K562 (cell line): ENCODE results near the gene ANO6. TPM values are rescaled to one million over a fixed set of nuclear protein-coding genes. Genes with fewer than 3 reads are reported as not detected.

Experiments used
- ATAC-seq: fragments of 200-7000 bp; cut with Tn5 transposase; 3 replicates; pipeline ENCODE4 v1.9.1; 2020; ENCODE audit warnings: moderate library complexity
- BruUV-seq: library from RNA; stranded (reverse); fragments of 400-500 nt; replicated peaks from 2 replicates; lab custom pipeline; 2021; lab: Mats Ljungman, UMichigan
- CTCF ChIA-PET: fragments of 300-600 bp; formaldehyde crosslinking; extraction: SDS; loops from one replicate; lab custom pipeline; 2021; ENCODE audit warnings: low intra/inter-chr PET ratio; lab: Yijun Ruan, JAX
- POLR2A ChIA-PET: fragments of 300-600, 350-650 bp; sonication (Branson Sonifier 250); formaldehyde crosslinking; extraction: SDS; loops from one replicate; lab custom pipeline; 2021; ENCODE audit warnings: antibody characterized with exemption, inconsistent platforms; lab: Yijun Ruan, JAX
- DNase-seq, 4 experiments: peaks; one replicate each; pipeline versions ENCODE4 v3.0.0 to v3.0.0-alpha.2; 2011 to 2018; ENCODE audit warnings: low spot score in 3 of 4, mixed read lengths in 3 of 4; ENCODE audit errors: extremely low read depth in 1 of 4
- FAIRE-seq: peaks from 2 replicates; lab custom pipeline; 2011; peaks lifted over from hg19 to GRCh38; lab: Jason Lieb, UNC
- H2AFZ ChIP-seq: 2 replicates; pipeline ENCODE4 v1.6.0; 2011; ENCODE audit warnings: low read depth, low read length, control low read depth, inconsistent platforms
- H3K27ac ChIP-seq: fragments of 200-600 bp; 3 replicates; pipeline ENCODE4 v1.8.0; 2011; ENCODE audit warnings: low read depth, mild to moderate bottlenecking, control low read depth, inconsistent platforms, low read length, moderate library complexity, mixed read lengths; ENCODE audit errors: extremely low read depth
- H3K27me3 ChIP-seq, 2 experiments: fragments of 300-600 bp in 1 of 2; 2 replicates in 1 of 2; 3 replicates in 1 of 2; pipeline versions ENCODE4 v1.6.0 to v1.8.0; 2011; ENCODE audit warnings: inconsistent platforms in 2 of 2, low read length in 2 of 2, mild to moderate bottlenecking in 1 of 2, mixed read lengths in 1 of 2, moderate library complexity in 1 of 2; ENCODE audit not compliant: control insufficient read depth in 2 of 2, insufficient read depth in 2 of 2
- H3K36me3 ChIP-seq: fragments of 300-600 bp; 3 replicates; pipeline ENCODE4 v1.8.0; 2011; ENCODE audit warnings: mild to moderate bottlenecking, low read length, inconsistent platforms; ENCODE audit not compliant: control insufficient read depth, insufficient read depth
- H3K4me1 ChIP-seq, 2 experiments: fragments of 200-600 bp in 1 of 2; replicated peaks in 1 of 2; 2 replicates in 1 of 2; 3 replicates in 1 of 2; pipeline versions ENCODE4 v1.5.1 to v1.8.0; 2011; ENCODE audit warnings: inconsistent platforms in 2 of 2, low read length in 2 of 2, mild to moderate bottlenecking in 1 of 2, mixed read lengths in 1 of 2, moderate library complexity in 1 of 2; ENCODE audit not compliant: control insufficient read depth in 2 of 2, insufficient read depth in 2 of 2
- H3K4me2 ChIP-seq: 2 replicates; pipeline ENCODE4 v1.6.1; 2011; ENCODE audit warnings: low read length, control low read depth, inconsistent platforms, mixed read lengths; ENCODE audit not compliant: insufficient read depth
- H3K4me3 ChIP-seq: fragments of 200-600 bp; sonication (generic), shearing (Covaris generic); 2 replicates; pipeline ENCODE4 v1.5.1; 2016; ENCODE audit warnings: control low read depth, inconsistent platforms
- H3K79me2 ChIP-seq: fragments of 200-600 bp; 3 replicates; pipeline ENCODE4 v1.8.0; 2011; ENCODE audit warnings: low read length, inconsistent platforms; ENCODE audit not compliant: control insufficient read depth, insufficient read depth
- H3K9ac ChIP-seq, 2 experiments: 2 replicates each; pipeline versions ENCODE4 v1.6.0 to v1.6.1; 2011; ENCODE audit warnings: low read depth in 2 of 2, low read length in 2 of 2, control low read depth in 1 of 2, inconsistent platforms in 1 of 2, mild to moderate bottlenecking in 1 of 2, mixed read lengths in 1 of 2; ENCODE audit not compliant: insufficient read depth in 1 of 2
- H3K9me1 ChIP-seq: one replicate; pipeline ENCODE4 v1.6.0; 2011; ENCODE audit warnings: inconsistent platforms, mild to moderate bottlenecking, low read length, moderate library complexity; ENCODE audit not compliant: control insufficient read depth, insufficient read depth
- H3K9me3 ChIP-seq: replicated peaks from 2 replicates; pipeline ENCODE4 v1.5.1; 2011; ENCODE audit warnings: low read depth, low read length, inconsistent platforms; ENCODE audit not compliant: control insufficient read depth, insufficient read depth
- H4K20me1 ChIP-seq: replicated peaks from 2 replicates; pipeline ENCODE4 v1.6.1; 2011; ENCODE audit warnings: low read length, inconsistent platforms, mixed read lengths; ENCODE audit not compliant: control insufficient read depth, insufficient read depth
- CBFA2T3 ChIP-seq: fragments of 450-650 bp; IDR thresholded peaks from 2 replicates; pipeline ENCODE4 v1.6.1; 2017
- CHAMP1 ChIP-seq: fragments of 450-650 bp; IDR thresholded peaks from 2 replicates; pipeline ENCODE4 v1.6.1; 2016; ENCODE audit warnings: mild to moderate bottlenecking
- CHD4 ChIP-seq: fragments of 200-600 bp; sonication (generic); IDR thresholded peaks from 3 replicates; pipeline ENCODE4 v1.6.1; 2012; ENCODE audit warnings: low read depth, mild to moderate bottlenecking, mixed read lengths, low read length, inconsistent platforms; ENCODE audit not compliant: insufficient read depth, insufficient replicate concordance, poor library complexity, severe bottlenecking
- DPF2 ChIP-seq: fragments of 450-650 bp; IDR thresholded peaks from 2 replicates; pipeline ENCODE4 v1.6.1; 2016
- EP300 ChIP-seq: IDR thresholded peaks from 2 replicates; pipeline ENCODE4 v1.6.1; 2012; ENCODE audit warnings: low read length, improper control_type of control experiment
- FOSL1 ChIP-seq: fragments of 200-800 bp; sonication (Bioruptor generic); conservative IDR thresholded peaks from 2 replicates; pipeline ENCODE4 v1.6.1; 2016; ENCODE audit warnings: missing genetic modification characterization, missing compliant biosample characterization
- HDGF ChIP-seq: fragments of 450-650 bp; IDR thresholded peaks from 2 replicates; pipeline ENCODE4 v1.6.1; 2016
- HNRNPK ChIP-seq: fragments of 200-400 bp; formaldehyde crosslinking; IDR thresholded peaks from one replicate; pipeline ENCODE4 v1.6.1; 2018; ENCODE audit warnings: mild to moderate bottlenecking, low read depth, low read length; ENCODE audit not compliant: poor library complexity, severe bottlenecking
- MTA2 ChIP-seq: fragments of 450-650 bp; IDR thresholded peaks from 2 replicates; pipeline ENCODE4 v1.6.1; 2016; ENCODE audit warnings: low read depth
- MTA3 ChIP-seq: fragments of 450-650 bp; formaldehyde crosslinking; IDR thresholded peaks from 2 replicates; pipeline ENCODE4 v1.6.1; 2017; ENCODE audit warnings: mild to moderate bottlenecking, borderline replicate concordance
- NCOA4 ChIP-seq: fragments of 450-650 bp; IDR thresholded peaks from 2 replicates; pipeline ENCODE4 v1.6.1; 2018; ENCODE audit warnings: mild to moderate bottlenecking; ENCODE audit not compliant: partially characterized antibody
- NCOR1 ChIP-seq: fragments of 450-650 bp; IDR thresholded peaks from 2 replicates; pipeline ENCODE4 v1.6.1; 2016; ENCODE audit warnings: mild to moderate bottlenecking, moderate library complexity
- NFE2 ChIP-seq: IDR thresholded peaks from 2 replicates; pipeline ENCODE4 v1.6.1; 2014; ENCODE audit warnings: antibody characterized with exemption, low read depth
- NFXL1 ChIP-seq: fragments of 450-650 bp; formaldehyde crosslinking; IDR thresholded peaks from 2 replicates; pipeline ENCODE4 v1.4.0; 2021; ENCODE audit warnings: mild to moderate bottlenecking
- PHF8 ChIP-seq: fragments of 200-600 bp; sonication (generic); IDR thresholded peaks from 2 replicates; pipeline ENCODE4 v1.6.1; 2012; ENCODE audit warnings: mixed run types, mild to moderate bottlenecking, inconsistent platforms, low read length, moderate library complexity, borderline replicate concordance
- PML ChIP-seq: IDR thresholded peaks from 2 replicates; pipeline ENCODE4 v1.6.1; 2012; ENCODE audit warnings: low read length, inconsistent platforms
- SOX6 ChIP-seq: fragments of 450-650 bp; IDR thresholded peaks from 2 replicates; pipeline ENCODE4 v1.6.1; 2014; ENCODE audit warnings: mild to moderate bottlenecking
- ZBTB2 ChIP-seq: fragments of 450-650 bp; IDR thresholded peaks from 2 replicates; pipeline ENCODE4 v1.6.1; 2016; ENCODE audit warnings: antibody characterized with exemption
- ZFP30 ChIP-seq: fragments of 250-450 bp; sonication (Bioruptor Pico); IDR thresholded peaks from 2 replicates; pipeline ENCODE4 v1.8.0; 2022; ENCODE audit warnings: moderate library complexity, mild to moderate bottlenecking, inconsistent platforms, borderline replicate concordance
- WGBS: fragments of 100-300 bp; shearing (Covaris generic); methylation state at CpG from one replicate; pipeline ENCODE4 v1.1.6; 2016; ENCODE audit warnings: low coverage, mixed read lengths; ENCODE audit not compliant: insufficient coverage; ENCODE audit errors: missing lambda C conversion rate; 5-methylcytosine and 5-hydroxymethylcytosine counted together
- in situ Hi-C: fragments of 300-500 bp; cut with MboI; formaldehyde crosslinking; loops from 4 replicates; pipeline ENCODE4 v1.15.0; 2018; ENCODE audit warnings: inconsistent platforms, mixed read lengths
- intact Hi-C: fragments of 100-400 bp; cut with micrococcal nuclease; formaldehyde crosslinking; loops from 2 replicates; pipeline ENCODE4 v1.14.2; 2022
- polyA plus RNA-seq, 8 experiments: library from polyadenylated mRNA; depleted of rRNA in 4 of 8; stranded (reverse) in 5 of 8; unstranded in 3 of 8; fragments of >200 nt; fragmentation: Nextera tagmentation in 2 of 8; fragmentation: Illumina TruSeq in 1 of 8; extraction: Ambion mirVana in 2 of 8; extraction: Trizol in 1 of 8; gene quantifications; 2 replicates each; pipeline versions ENCODE4 v1.2.1 to v1.2.3, GENCODE V29; 2011 to 2014; ENCODE audit warnings: inconsistent platforms in 1 of 8, missing spikeins in 1 of 8
- total RNA-seq, 7 experiments: library from RNA; depleted of rRNA in 6 of 7; stranded (reverse); fragments of >200 nt in 6 of 7; fragmentation: Illumina TruSeq in 2 of 7; extraction: Trizol in 2 of 7; gene quantifications; 2 replicates each; pipeline versions ENCODE4 v1.2.1 to v1.2.3, GENCODE V29; 2011 to 2021; ENCODE audit warnings: low replicate concordance in 1 of 7

Gene ANO6
- total and polyA plus RNA-seq, 9 of the 15 experiments (the other 6 are each of a cell fraction or from before 2014, with no cell fraction given): 3.5 to 24.7 (median 20.3) TPM

GRCh38 chr12:45298721-45299692, 83.1 kb downstream of the ANO6 start:
- H3K9ac ChIP-seq: no peak overlapping the region
- no peaks in the 10 kb centered on the region for H3K9me1 ChIP-seq
- ChIA-PET POLR2A (interaction anchor here (0.5 to 2.3 kb wide), 4 partner anchors 9 to 1120 kb away, joined by 3 to 8 read pairs (median 4); no protein-coding TSS in a partner anchor), CTCF (no interaction called here)
- no peaks in the 10 kb centered on the region for H3K27me3 ChIP-seq
- BruUV-seq: no TSS peak
- peak overlapping the region; percentile 62 for H3K27ac ChIP-seq
- no peak overlapping the region for H2AFZ ChIP-seq
- no peaks in the 10 kb centered on the region for H4K20me1 ChIP-seq
- WGBS: 3% methylated on average over 8 of the region's 8 CpGs
- H3K79me2 ChIP-seq: peaks cover 13% of the 10 kb centered on the region; the same call in 1 of the 3 replicates
- no peaks in the 10 kb centered on the region for H3K9me3 ChIP-seq
- intact Hi-C loops (no loop called here), in situ Hi-C loops (no loop called here)
- H3K4me1 ChIP-seq: peaks cover 14 to 29% of the 10 kb centered on the region in 2 experiments
- FAIRE-seq (peak; percentile 69), DNase-seq (peak in 3 of 4 experiments; percentile 17 to 56 (median 36)), ATAC-seq (peak; percentile 89)
- 0 out of 2 replicates have a peak overlapping the region, but pooled peaks have one; percentile 22 for H3K4me2 ChIP-seq
- H3K4me3 ChIP-seq: no peak overlapping the region
- H3K36me3 ChIP-seq: 0 out of 3 replicates have a peak, but pooled peaks cover 4% of the 10 kb centered on the region
- TF ChIP-seq SOX6 (peak; percentile 34; the same call in 1 of the 2 replicates), NCOR1 (peak; percentile 60; the same call in 1 of the 2 replicates), MTA3 (no peak), ZBTB2 (0 out of 2 replicates have a peak, but pooled peaks have one; percentile 28), EP300 (peak; percentile 30; the same call in 1 of the 2 replicates), HNRNPK (no peak), PML (peak; percentile 39; the same call in 1 of the 2 replicates), NFXL1 (CRISPR knock-in tag) (no peak), NFE2 (peak; percentile 23; the same call in 1 of the 2 replicates), MTA2 (peak; percentile 39), CHD4 (no peak), CHAMP1 (no peak), NCOA4 (no peak), ZFP30 (no peak), DPF2 (peak; percentile 72), CBFA2T3 (peak; percentile 83), HDGF (0 out of 2 replicates have a peak, but pooled peaks have one; percentile 33), FOSL1 (tag) (peak; percentile 31), PHF8 (no peak)
